HepG2 (cell line): ENCODE results near the gene ANKRD35.

Experiments used
- EP300 ChIP-seq, 3 experiments: sonication (generic) in 1 of 3; formaldehyde crosslinking in 1 of 3; IDR thresholded peaks; 2 replicates each; pipeline versions ENCODE4 v1.5.1 to v1.6.1; 2011 to 2020; ENCODE audit warnings: low read depth in 2 of 3, low read length in 2 of 3, borderline replicate concordance in 1 of 3, improper control_type of control experiment in 1 of 3, mild to moderate bottlenecking in 1 of 3, missing genetic modification reagents in 1 of 3, moderate library complexity in 1 of 3
- JUND ChIP-seq: sonication (generic); formaldehyde crosslinking; IDR thresholded peaks from 2 replicates; pipeline ENCODE4 v1.8.0; 2022; ENCODE audit warnings: mild to moderate bottlenecking, missing genetic modification reagents
- RFX1 ChIP-seq: fragments of 450-650 bp; IDR thresholded peaks from 2 replicates; pipeline ENCODE4 v1.6.1; 2017
- RNF2 ChIP-seq: fragments of 450-650 bp; conservative IDR thresholded peaks from 2 replicates; pipeline ENCODE4 v1.6.1; 2016; ENCODE audit warnings: low read depth
- SRF ChIP-seq: IDR thresholded peaks from 2 replicates; pipeline ENCODE4 v1.6.1; 2011; ENCODE audit warnings: mild to moderate bottlenecking, low read depth, low read length, moderate library complexity
- TAF15 ChIP-seq: fragments of 200-400 bp; formaldehyde crosslinking; IDR thresholded peaks from one replicate; pipeline ENCODE4 v1.6.1; 2018; ENCODE audit warnings: mild to moderate bottlenecking, low read depth, low read length; ENCODE audit not compliant: poor library complexity, severe bottlenecking
- TCF7L2 ChIP-seq: IDR thresholded peaks from 2 replicates; pipeline ENCODE4 v1.6.1; 2011; ENCODE audit warnings: mild to moderate bottlenecking, low read depth, low read length, moderate library complexity
- ZBTB20 ChIP-seq: sonication (generic); formaldehyde crosslinking; IDR thresholded peaks from 2 replicates; pipeline ENCODE4 v1.8.1; 2023; ENCODE audit warnings: missing genetic modification reagents, low read depth, mild to moderate bottlenecking, borderline replicate concordance
- ZFP36 ChIP-seq: fragments of 150-350 bp; IDR thresholded peaks from 2 replicates; pipeline ENCODE4 v1.6.1; 2018; ENCODE audit warnings: borderline replicate concordance, low read length, low read depth; ENCODE audit not compliant: partially characterized antibody

DNA sequence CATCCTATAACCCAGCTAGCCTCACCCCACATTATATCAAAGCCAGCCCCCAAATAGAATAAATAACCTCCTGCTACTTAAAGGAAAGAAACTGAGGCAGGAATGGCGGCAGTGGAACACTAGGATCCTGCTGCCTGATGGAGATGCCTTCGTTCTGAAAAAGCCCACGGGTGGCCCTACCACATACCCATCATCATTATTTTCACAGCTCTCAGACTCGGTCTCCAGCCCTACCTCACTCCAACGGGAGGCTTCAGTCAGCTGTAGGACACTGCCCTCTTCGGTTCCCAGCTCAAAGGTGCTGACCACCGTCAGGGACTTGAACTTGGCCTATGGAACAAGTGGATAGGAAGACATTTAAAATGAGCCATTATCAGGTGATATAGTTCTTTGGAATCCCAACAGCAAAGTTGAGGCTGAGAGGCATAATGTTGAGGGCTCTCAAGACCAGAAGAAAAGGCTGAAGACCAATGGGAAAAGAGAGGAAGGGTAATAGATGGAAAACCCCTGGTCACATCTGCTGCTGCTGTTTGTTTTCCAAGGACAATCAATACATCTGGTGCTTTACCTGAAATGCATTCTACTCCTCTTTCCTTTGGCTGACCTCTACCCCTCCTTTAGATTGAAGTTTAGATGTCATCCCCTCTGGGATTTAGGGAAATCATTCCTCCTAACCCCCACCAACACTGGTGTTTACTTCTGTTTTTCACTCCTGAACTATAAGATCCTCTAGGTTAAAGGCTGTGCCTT, 7.8 kb upstream of the ANKRD35 start:
- TF ChIP-seq SRF (no peak), ZFP36 (no peak), JUND (CRISPR knock-in tag) (no peak), RNF2 (no peak), RFX1 (no peak), ZBTB20 (CRISPR knock-in tag) (no peak), TAF15 (no peak), TCF7L2 (no peak), EP300 (IDR thresholded peaks at IDR 0.05; ENCODE audit: low read depth in 2 of 2, low read length in 2 of 2) (no peak), EP300 (CRISPR knock-in tag; IDR thresholded peaks at IDR 0.05; ENCODE audit: borderline replicate concordance) (no peak)
